ENCODE results near the gene TMEM220.

GRCh38 chr17:10741416-10742135 is 11.8 kb upstream of the TMEM220 start:
- TF ChIP-seq CTCF (conservative IDR thresholded peaks at IDR 0.05; ENCODE audit: low read depth in 2 of 2): no peak
- no peak for TF ChIP-seq EZH2 (IDR thresholded peaks at IDR 0.05; ENCODE audit: low read depth, unreplicated experiment)
- TF ChIP-seq JUNB (IDR thresholded peaks at IDR 0.05; ENCODE audit: unreplicated experiment): no peak

All from GM23338 (cell line).